Osteoblast (primary cell): ENCODE measurements around the gene TMCC1. TPM values are rescaled to one million over a fixed set of nuclear protein-coding genes. Genes with fewer than 3 reads are reported as not detected.

ENCODE experiments used
- DNase-seq: peaks from one replicate; pipeline ENCODE4 v3.0.0; 2011; ENCODE audit warnings: low spot score, mixed read lengths; ENCODE audit not compliant: insufficient read length; ENCODE audit errors: missing footprints
- H2AFZ ChIP-seq: 2 replicates; pipeline ENCODE4 v1.6.0; 2011; ENCODE audit warnings: mild to moderate bottlenecking, low read length
- H3K27ac ChIP-seq: 2 replicates; pipeline ENCODE4 v1.5.1; 2011; ENCODE audit warnings: mild to moderate bottlenecking, low read depth, low read length, moderate library complexity
- H3K27me3 ChIP-seq: 2 replicates; pipeline ENCODE4 v1.6.0; 2012; ENCODE audit warnings: mild to moderate bottlenecking, control low read depth, inconsistent platforms, low read length, moderate library complexity; ENCODE audit not compliant: insufficient read depth
- H3K36me3 ChIP-seq: 2 replicates; pipeline ENCODE4 v1.5.1; 2011; ENCODE audit warnings: mild to moderate bottlenecking, low read length, control low read depth, moderate library complexity; ENCODE audit not compliant: insufficient read depth
- H3K4me1 ChIP-seq: 2 replicates; pipeline ENCODE4 v1.5.1; 2011; ENCODE audit warnings: mild to moderate bottlenecking, low read length, control low read depth, moderate library complexity; ENCODE audit not compliant: insufficient read depth
- H3K4me2 ChIP-seq: 2 replicates; pipeline ENCODE4 v1.6.0; 2011; ENCODE audit warnings: mild to moderate bottlenecking, low read length; ENCODE audit not compliant: insufficient read depth
- H3K4me3 ChIP-seq: fragments of 200-600 bp; sonication (generic); 3 replicates; pipeline ENCODE4 v1.5.1; 2012; ENCODE audit warnings: mild to moderate bottlenecking, low read length, inconsistent platforms; ENCODE audit not compliant: insufficient read depth
- H3K79me2 ChIP-seq: 2 replicates; pipeline ENCODE4 v1.6.0; 2012; ENCODE audit warnings: mild to moderate bottlenecking, low read length, control low read depth, inconsistent platforms; ENCODE audit not compliant: insufficient read depth
- H3K9me3 ChIP-seq: 2 replicates; pipeline ENCODE4 v1.5.1; 2011; ENCODE audit warnings: low read depth, low read length, control low read depth
- H4K20me1 ChIP-seq: 2 replicates; pipeline ENCODE4 v1.6.0; 2012; ENCODE audit warnings: mild to moderate bottlenecking, low read length, control low read depth; ENCODE audit not compliant: insufficient read depth
- CTCF ChIP-seq: IDR thresholded peaks from 2 replicates; pipeline ENCODE4 v1.5.1; 2011; ENCODE audit warnings: mild to moderate bottlenecking, low read depth, low read length, moderate library complexity; ENCODE audit errors: extremely low read depth
- total RNA-seq: library from RNA; depleted of rRNA; stranded (reverse); fragments of >200 nt; gene quantifications from 2 replicates; pipeline ENCODE4 v1.2.3, GENCODE V29; 2012

TMCC1 gene
- total RNA-seq, 1 donor = 17.4 TPM

- no peak for TF ChIP-seq CTCF
- Histone ChIP-seq H4K20me1 (peaks cover 3% of the 10 kb centered on the region), H3K79me2 (peaks cover 7% of the 10 kb centered on the region)
Measured at GRCh38 chr3:129766135-129766534, 127.4 kb downstream of the TMCC1 start.

GRCh38 chr3:129764090-129764489 is 129.4 kb downstream of the TMCC1 start:
- TF ChIP-seq CTCF = no peak
- H4K20me1 ChIP-seq = peaks cover 3% of the 10 kb centered on the region
- peaks cover 7% of the 10 kb centered on the region for H3K79me2 ChIP-seq
- H3K4me3 ChIP-seq = no peak overlapping the region
- no peak for DNase-seq
- H3K36me3 ChIP-seq = no peaks in the 10 kb centered on the region
- H3K9me3 ChIP-seq = no peaks in the 10 kb centered on the region
- H3K4me2 ChIP-seq = no peak overlapping the region
- no peak overlapping the region for H2AFZ ChIP-seq
- H3K27ac ChIP-seq = no peak overlapping the region
- H3K27me3 ChIP-seq = no peaks in the 10 kb centered on the region
- H3K4me1 ChIP-seq = no peaks in the 10 kb centered on the region

More at GRCh38 chr3:129766135-129766534, 127.4 kb downstream of the TMCC1 start:
- Histone ChIP-seq H3K4me3 (no peak overlapping the region), H3K36me3 (no peaks in the 10 kb centered on the region), H3K4me2 (no peak overlapping the region), H3K4me1 (no peaks in the 10 kb centered on the region), H2AFZ (no peak overlapping the region), H3K27me3 (no peaks in the 10 kb centered on the region), H3K9me3 (no peaks in the 10 kb centered on the region), H3K27ac (no peak overlapping the region)
- DNase-seq = no peak

GRCh38 chr3:129758785-129759320 is 134.7 kb downstream of the TMCC1 start:
- Histone ChIP-seq H3K9me3 (no peaks in the 10 kb centered on the region), H3K4me3 (no peak overlapping the region), H3K79me2 (peaks cover 3% of the 10 kb centered on the region), H3K36me3 (no peaks in the 10 kb centered on the region), H3K4me2 (no peak overlapping the region), H2AFZ (no peak overlapping the region), H4K20me1 (peaks cover 16% of the 10 kb centered on the region), H3K4me1 (peaks cover 8% of the 10 kb centered on the region), H3K27me3 (no peaks in the 10 kb centered on the region), H3K27ac (no peak overlapping the region)
- TF ChIP-seq CTCF = no peak
- DNase-seq = no peak

DNA sequence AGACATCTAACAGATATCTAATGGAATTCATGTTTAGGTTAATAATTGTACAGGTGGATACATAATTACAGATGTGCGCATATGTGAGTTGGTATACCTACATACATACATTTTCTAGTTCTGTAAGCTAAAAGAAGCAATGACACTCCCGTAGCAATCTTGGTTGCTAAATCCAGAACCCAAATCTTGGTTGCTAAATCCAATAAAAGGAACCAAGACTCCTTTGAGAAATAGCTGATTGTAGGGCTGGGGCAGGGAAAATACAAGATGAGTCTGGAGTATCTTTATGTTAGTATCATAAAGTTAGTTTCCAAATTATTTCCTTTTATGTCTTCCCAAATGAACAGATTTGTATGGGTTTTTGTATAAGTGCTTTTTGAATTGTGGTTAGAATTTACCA is 135.2 kb downstream of the TMCC1 start:
- H3K4me3 ChIP-seq = no peak overlapping the region
- H3K36me3 ChIP-seq = no peaks in the 10 kb centered on the region
- no peaks in the 10 kb centered on the region for H3K9me3 ChIP-seq
- no peak overlapping the region for H3K27ac ChIP-seq
- no peak for DNase-seq
- no peak overlapping the region for H3K4me2 ChIP-seq
- H3K27me3 ChIP-seq = no peaks in the 10 kb centered on the region
- TF ChIP-seq CTCF = no peak
- H3K4me1 ChIP-seq = peaks cover 8% of the 10 kb centered on the region
- H3K79me2 ChIP-seq = peaks cover 6% of the 10 kb centered on the region
- peaks cover 16% of the 10 kb centered on the region for H4K20me1 ChIP-seq
- no peak overlapping the region for H2AFZ ChIP-seq
